H9 (cell line): ENCODE measurements around the gene EDC3. TPM values are rescaled to one million over a fixed set of nuclear protein-coding genes. Genes with fewer than 3 reads are reported as not detected.

ENCODE experiments used
- DNase-seq: peaks from one replicate; pipeline ENCODE4 v3.0.0-alpha.2; 2017
- H2AFZ ChIP-seq: one replicate; pipeline ENCODE4 v1.6.1; 2013; ENCODE audit warnings: mild to moderate bottlenecking, low read length, control low read depth, moderate library complexity
- H2AK5ac ChIP-seq: 2 replicates; pipeline ENCODE4 v1.6.1; 2013; ENCODE audit warnings: low read length, control low read depth, mixed read lengths; ENCODE audit not compliant: insufficient read length
- H2BK120ac ChIP-seq: one replicate; pipeline ENCODE4 v1.6.1; 2013; ENCODE audit warnings: low read depth, mild to moderate bottlenecking, low read length, control low read depth, inconsistent platforms; ENCODE audit not compliant: poor library complexity, severe bottlenecking
- H2BK12ac ChIP-seq: 2 replicates; pipeline ENCODE4 v1.6.1; 2013; ENCODE audit warnings: low read length, control low read depth, mixed read lengths, low read depth; ENCODE audit not compliant: insufficient read length
- H2BK15ac ChIP-seq: 2 replicates; pipeline ENCODE4 v1.6.1; 2013; ENCODE audit warnings: low read depth, low read length, control low read depth
- H2BK20ac ChIP-seq: one replicate; pipeline ENCODE4 v1.6.1; 2013; ENCODE audit warnings: low read depth, mild to moderate bottlenecking, low read length, control low read depth, inconsistent platforms; ENCODE audit not compliant: poor library complexity, severe bottlenecking
- H2BK5ac ChIP-seq: 2 replicates; pipeline ENCODE4 v1.6.1; 2013; ENCODE audit warnings: low read length, control low read depth, mixed read lengths; ENCODE audit not compliant: insufficient read length
- H3K14ac ChIP-seq: 2 replicates; pipeline ENCODE4 v1.6.1; 2013; ENCODE audit warnings: low read length, control low read depth; ENCODE audit not compliant: insufficient read depth
- H3K18ac ChIP-seq: 2 replicates; pipeline ENCODE4 v1.6.1; 2013; ENCODE audit warnings: low read depth, mild to moderate bottlenecking, mixed read lengths, low read length, control low read depth; ENCODE audit not compliant: insufficient read length
- H3K23ac ChIP-seq: 2 replicates; pipeline ENCODE4 v1.6.1; 2013; ENCODE audit warnings: low read length, control low read depth, mixed read lengths, low read depth; ENCODE audit not compliant: insufficient read length
- H3K23me2 ChIP-seq: 2 replicates; pipeline ENCODE4 v1.6.1; 2013; ENCODE audit warnings: low read depth, mild to moderate bottlenecking, mixed read lengths, low read length, control low read depth; ENCODE audit not compliant: insufficient read length, poor library complexity, severe bottlenecking
- H3K27ac ChIP-seq: 2 replicates; pipeline ENCODE4 v1.5.1; 2013; ENCODE audit warnings: low read length, control low read depth, mixed read lengths, low read depth; ENCODE audit not compliant: insufficient read length
- H3K27me3 ChIP-seq: 2 replicates; pipeline ENCODE4 v1.6.1; 2013; ENCODE audit warnings: low read length, control low read depth, inconsistent platforms; ENCODE audit not compliant: insufficient read depth
- H3K4ac ChIP-seq: 2 replicates; pipeline ENCODE4 v1.6.1; 2013; ENCODE audit warnings: low read depth, mild to moderate bottlenecking, control low read depth, inconsistent platforms, low read length, moderate library complexity
- H3K4me1 ChIP-seq: 2 replicates; pipeline ENCODE4 v1.6.1; 2013; ENCODE audit warnings: low read length, control low read depth, inconsistent platforms; ENCODE audit not compliant: insufficient read depth
- H3K4me2 ChIP-seq: 2 replicates; pipeline ENCODE4 v1.6.1; 2013; ENCODE audit warnings: low read length, control low read depth, mixed read lengths; ENCODE audit not compliant: insufficient read length, insufficient read depth
- H3K56ac ChIP-seq: 2 replicates; pipeline ENCODE4 v1.6.1; 2013; ENCODE audit warnings: low read depth, mild to moderate bottlenecking, mixed read lengths, low read length, control low read depth; ENCODE audit not compliant: insufficient read length
- H3K79me1 ChIP-seq: 2 replicates; pipeline ENCODE4 v1.6.1; 2013; ENCODE audit warnings: low read depth, mild to moderate bottlenecking, moderate library complexity, low read length, control low read depth, inconsistent platforms; ENCODE audit not compliant: insufficient read depth, poor library complexity, severe bottlenecking
- H3K79me2 ChIP-seq: 2 replicates; pipeline ENCODE4 v1.6.1; 2013; ENCODE audit warnings: low read length, control low read depth, inconsistent platforms; ENCODE audit not compliant: insufficient read depth
- H3K9ac ChIP-seq: 2 replicates; pipeline ENCODE4 v1.6.1; 2013; ENCODE audit warnings: low read length, control low read depth, mixed read lengths; ENCODE audit not compliant: insufficient read length; ENCODE audit errors: extremely low read depth
- H3K9me3 ChIP-seq: one replicate; pipeline ENCODE4 v1.6.1; 2013; ENCODE audit warnings: low read depth, low read length, inconsistent platforms; ENCODE audit not compliant: control insufficient read depth
- H3T11ph ChIP-seq: one replicate; pipeline ENCODE4 v1.6.1; 2013; ENCODE audit warnings: mild to moderate bottlenecking, low read length, control low read depth, inconsistent platforms
- H4K20me1 ChIP-seq: one replicate; pipeline ENCODE4 v1.6.1; 2013; ENCODE audit not compliant: control insufficient read depth, insufficient read length, insufficient read depth
- H4K5ac ChIP-seq: 2 replicates; pipeline ENCODE4 v1.6.1; 2013; ENCODE audit warnings: low read depth, mild to moderate bottlenecking, mixed read lengths, low read length, control low read depth; ENCODE audit not compliant: insufficient read length
- H4K8ac ChIP-seq: replicated peaks from 2 replicates; pipeline ENCODE4 v1.6.1; 2013; ENCODE audit warnings: low read length, control low read depth, mixed read lengths, low read depth; ENCODE audit not compliant: insufficient read length
- H4K91ac ChIP-seq: 2 replicates; pipeline ENCODE4 v1.6.1; 2013; ENCODE audit warnings: low read depth, mild to moderate bottlenecking, moderate library complexity, mixed read lengths, low read length, control low read depth; ENCODE audit not compliant: insufficient read length
- H3K27ac Mint-ChIP-seq, 3 experiments: 2 replicates in 2 of 3; 3 replicates in 1 of 3; pipeline ENCODE4 v1.8.0; 2020 to 2021; ENCODE audit warnings: mixed read lengths in 3 of 3, mild to moderate bottlenecking in 1 of 3, moderate library complexity in 1 of 3
- H3K27me3 Mint-ChIP-seq: 2 replicates; pipeline ENCODE4 v1.8.0; 2021; ENCODE audit warnings: low read depth, mild to moderate bottlenecking, moderate library complexity, mixed read lengths
- H3K36me3 Mint-ChIP-seq, 3 experiments: 2 replicates in 2 of 3; 3 replicates in 1 of 3; pipeline ENCODE4 v1.8.0; 2020 to 2021; ENCODE audit warnings: low read depth in 3 of 3, mixed read lengths in 3 of 3; ENCODE audit not compliant: insufficient read depth in 1 of 3
- H3K4me1 Mint-ChIP-seq, 2 experiments: 2 replicates each; pipeline ENCODE4 v1.8.0; 2020; ENCODE audit warnings: mixed read lengths in 2 of 2
- H3K4me3 Mint-ChIP-seq, 2 experiments: 2 replicates in 1 of 2; 3 replicates in 1 of 2; pipeline ENCODE4 v1.8.0; 2020 to 2021; ENCODE audit warnings: mild to moderate bottlenecking in 2 of 2, mixed read lengths in 2 of 2, moderate library complexity in 1 of 2
- H3K9me3 Mint-ChIP-seq, 2 experiments: 2 replicates in 1 of 2; 3 replicates in 1 of 2; pipeline ENCODE4 v1.8.0; 2020; ENCODE audit warnings: mild to moderate bottlenecking in 2 of 2, mixed read lengths in 2 of 2, moderate library complexity in 1 of 2
- WGBS: extraction: QIAGEN DNeasy Blood & Tissue Kit; methylation state at CpG from one replicate; pipeline ENCODE4 v1.1.7; 2013; ENCODE audit warnings: missing lambda C conversion rate, low lambda C conversion rate, mixed read lengths; ENCODE audit not compliant: insufficient read length; ENCODE audit errors: extremely low coverage; 5-methylcytosine and 5-hydroxymethylcytosine counted together
- total RNA-seq: library from RNA; stranded (reverse); gene quantifications from 2 replicates; pipeline ENCODE4 v1.2.1, GENCODE V29; 2021
- TF ChIP-seq, protein P1 (sequence below): fragments of 200-600 bp; sonication (generic); conservative IDR thresholded peaks from 3 replicates; pipeline ENCODE4 v1.8.0; 2021; ENCODE audit warnings: antibody characterized with exemption, mild to moderate bottlenecking

The EDC3 gene
- total RNA-seq, 1 experiment from 2014 or later = 60.5 TPM

DNA sequence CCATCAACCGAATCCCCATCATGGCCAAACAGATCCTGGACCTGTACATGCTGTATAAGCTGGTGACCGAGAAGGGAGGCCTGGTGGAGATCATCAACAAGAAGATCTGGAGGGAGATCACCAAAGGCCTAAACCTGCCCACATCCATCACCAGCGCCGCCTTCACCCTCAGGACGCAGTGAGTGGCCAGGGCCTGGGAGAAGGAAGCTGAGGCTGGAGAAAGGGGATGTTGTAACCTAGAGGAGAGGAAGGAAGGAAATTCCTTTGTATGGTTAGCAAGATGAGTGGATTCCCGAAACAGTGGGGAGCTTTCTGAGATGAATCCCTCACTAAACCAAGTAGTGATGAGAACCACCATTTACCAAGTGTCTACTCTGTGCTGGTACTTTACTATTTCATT, 106.0 kb downstream of the EDC3 start:
- H3K23me2 ChIP-seq = no peaks in the 10 kb centered on the region
- H2AFZ ChIP-seq = no peak overlapping the region
- no peaks in the 10 kb centered on the region for H3K79me1 ChIP-seq
- no peaks in the 10 kb centered on the region for H3K9me3 Mint-ChIP-seq
- no peak overlapping the region for H3K56ac ChIP-seq
- H2BK15ac ChIP-seq = no peak overlapping the region
- no CpG with 5 or more reads among the region's 6 CpGs for WGBS
- DNase-seq = no peak
- peaks cover 62 to 90% (median 71%) of the 10 kb centered on the region in 3 experiments for H3K36me3 Mint-ChIP-seq
- H3K4me1 Mint-ChIP-seq = peaks cover 18 to 22% of the 10 kb centered on the region in 2 experiments
- no peak overlapping the region for H3K23ac ChIP-seq
- no peak overlapping the region for H3K27ac ChIP-seq
- H2BK120ac ChIP-seq = no peak overlapping the region
- no peak overlapping the region for H3K18ac ChIP-seq
- no peak overlapping the region for H2AK5ac ChIP-seq
- H3K4me1 ChIP-seq = 0 out of 2 replicates have a peak, but pooled peaks cover 2% of the 10 kb centered on the region
- H4K91ac ChIP-seq = no peak overlapping the region
- TF ChIP-seq, protein P1, sequence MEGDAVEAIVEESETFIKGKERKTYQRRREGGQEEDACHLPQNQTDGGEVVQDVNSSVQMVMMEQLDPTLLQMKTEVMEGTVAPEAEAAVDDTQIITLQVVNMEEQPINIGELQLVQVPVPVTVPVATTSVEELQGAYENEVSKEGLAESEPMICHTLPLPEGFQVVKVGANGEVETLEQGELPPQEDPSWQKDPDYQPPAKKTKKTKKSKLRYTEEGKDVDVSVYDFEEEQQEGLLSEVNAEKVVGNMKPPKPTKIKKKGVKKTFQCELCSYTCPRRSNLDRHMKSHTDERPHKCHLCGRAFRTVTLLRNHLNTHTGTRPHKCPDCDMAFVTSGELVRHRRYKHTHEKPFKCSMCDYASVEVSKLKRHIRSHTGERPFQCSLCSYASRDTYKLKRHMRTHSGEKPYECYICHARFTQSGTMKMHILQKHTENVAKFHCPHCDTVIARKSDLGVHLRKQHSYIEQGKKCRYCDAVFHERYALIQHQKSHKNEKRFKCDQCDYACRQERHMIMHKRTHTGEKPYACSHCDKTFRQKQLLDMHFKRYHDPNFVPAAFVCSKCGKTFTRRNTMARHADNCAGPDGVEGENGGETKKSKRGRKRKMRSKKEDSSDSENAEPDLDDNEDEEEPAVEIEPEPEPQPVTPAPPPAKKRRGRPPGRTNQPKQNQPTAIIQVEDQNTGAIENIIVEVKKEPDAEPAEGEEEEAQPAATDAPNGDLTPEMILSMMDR = no peak
- no peak overlapping the region for H2BK12ac ChIP-seq
- no peak overlapping the region for H3K4me2 ChIP-seq
- no peaks in the 10 kb centered on the region for H4K20me1 ChIP-seq
- no peak overlapping the region for H3K14ac ChIP-seq
- no peak overlapping the region for H3T11ph ChIP-seq
- no peaks in the 10 kb centered on the region for H3K27me3 ChIP-seq
- no peak overlapping the region for H4K8ac ChIP-seq
- 0 out of 2 replicates have a peak, but pooled peaks cover 1% of the 10 kb centered on the region for H3K79me2 ChIP-seq
- no peak overlapping the region for H3K4ac ChIP-seq
- no peaks in the 10 kb centered on the region for H3K9me3 ChIP-seq
- H4K5ac ChIP-seq = no peak overlapping the region
- peak overlapping the region in 2 of 3 experiments; percentile 19 to 85; a peak in 2 of 7 replicates for H3K27ac Mint-ChIP-seq
- H3K4me3 Mint-ChIP-seq = no peak overlapping the region
- no peaks in the 10 kb centered on the region for H3K27me3 Mint-ChIP-seq
- no peak overlapping the region for H2BK5ac ChIP-seq
- H2BK20ac ChIP-seq = no peak overlapping the region
- H3K9ac ChIP-seq = no peak overlapping the region
